IMR-90 (cell line): ENCODE measurements around the gene DBI. TPM values are rescaled to one million over a fixed set of nuclear protein-coding genes. Genes with fewer than 3 reads are reported as not detected.

ENCODE experiments used
- ATAC-seq: fragments of 200-7000 bp; cut with Tn5 transposase; 2 replicates; pipeline ENCODE4 v1.9.1; 2020; ENCODE audit warnings: low read depth, mild to moderate bottlenecking, moderate library complexity
- BruUV-seq: library from RNA; stranded (reverse); fragments of 400-500 nt; replicated peaks from 2 replicates; lab custom pipeline; 2021; lab: Mats Ljungman, UMichigan
- CTCF ChIA-PET: fragments of 300-600 bp; formaldehyde crosslinking; extraction: SDS; loops from one replicate; lab custom pipeline; 2021; ENCODE audit warnings: antibody characterized with exemption; lab: Yijun Ruan, JAX
- POLR2A ChIA-PET: fragments of 300-600 bp; sonication (Branson Sonifier 250); formaldehyde crosslinking; loops from one replicate; lab custom pipeline; 2022; ENCODE audit warnings: antibody characterized with exemption; ENCODE audit not compliant: unreplicated experiment; lab: Charles Lee
- DNase-seq: peaks from one replicate; pipeline ENCODE4 v3.0.0; 2013
- H2AFZ ChIP-seq: replicated peaks from 2 replicates; pipeline ENCODE3; 2013; ENCODE audit warnings: low read length, mild to moderate bottlenecking; ENCODE audit not compliant: poor library complexity
- H2AK5ac ChIP-seq: 2 replicates; pipeline ENCODE4 v1.6.1; 2013; ENCODE audit warnings: low read depth, low read length, inconsistent platforms
- H2AK9ac ChIP-seq: replicated peaks from 2 replicates; pipeline ENCODE3; 2013; ENCODE audit warnings: mild to moderate bottlenecking, low read depth, low read length, moderate library complexity; ENCODE audit not compliant: poor library complexity
- H2BK120ac ChIP-seq: 2 replicates; pipeline ENCODE4 v1.6.1; 2013; ENCODE audit warnings: low read depth, low read length, inconsistent platforms
- H2BK15ac ChIP-seq: 3 replicates; pipeline ENCODE4 v1.6.1; 2013; ENCODE audit warnings: low read depth, low read length, inconsistent platforms
- H2BK20ac ChIP-seq: 2 replicates; pipeline ENCODE4 v1.6.1; 2013; ENCODE audit warnings: low read depth, mild to moderate bottlenecking, inconsistent platforms, low read length, moderate library complexity
- H2BK5ac ChIP-seq: 2 replicates; pipeline ENCODE4 v1.6.1; 2013; ENCODE audit warnings: mild to moderate bottlenecking, low read depth, low read length, inconsistent platforms; ENCODE audit not compliant: poor library complexity, severe bottlenecking
- H3K14ac ChIP-seq: replicated peaks from 2 replicates; pipeline ENCODE4 v1.6.1; 2013; ENCODE audit warnings: low read depth, low read length, inconsistent platforms
- H3K18ac ChIP-seq: 2 replicates; pipeline ENCODE4 v1.6.1; 2013; ENCODE audit warnings: low read depth, low read length, control low read depth
- H3K23ac ChIP-seq: 2 replicates; pipeline ENCODE4 v1.6.1; 2013; ENCODE audit warnings: low read depth, low read length, inconsistent platforms
- H3K27ac ChIP-seq: 2 replicates; pipeline ENCODE4 v1.5.1; 2013; ENCODE audit warnings: mild to moderate bottlenecking, control low read depth, low read length; ENCODE audit not compliant: insufficient read depth
- H3K27me3 ChIP-seq: 2 replicates; pipeline ENCODE4 v1.6.1; 2013; ENCODE audit warnings: low read length; ENCODE audit not compliant: control insufficient read depth, insufficient read depth
- H3K36me3 ChIP-seq: 2 replicates; pipeline ENCODE4 v1.6.1; 2013; ENCODE audit warnings: low read length, mixed read lengths; ENCODE audit not compliant: control insufficient read depth, insufficient read depth
- H3K4ac ChIP-seq: 2 replicates; pipeline ENCODE4 v1.6.1; 2013; ENCODE audit warnings: low read depth, low read length, inconsistent platforms
- H3K4me1 ChIP-seq: 2 replicates; pipeline ENCODE4 v1.6.1; 2013; ENCODE audit warnings: low read length, mixed read lengths; ENCODE audit not compliant: control insufficient read depth, insufficient read depth
- H3K4me2 ChIP-seq: 2 replicates; pipeline ENCODE4 v1.6.1; 2013; ENCODE audit warnings: low read depth, mild to moderate bottlenecking, control low read depth, low read length, moderate library complexity
- H3K4me3 ChIP-seq: 2 replicates; pipeline ENCODE4 v1.5.1; 2013; ENCODE audit warnings: low read depth, mild to moderate bottlenecking, control low read depth, low read length, moderate library complexity; ENCODE audit not compliant: insufficient read depth
- H3K56ac ChIP-seq: 2 replicates; pipeline ENCODE4 v1.6.1; 2013; ENCODE audit warnings: low read length, inconsistent platforms; ENCODE audit not compliant: insufficient read depth; ENCODE audit errors: extremely low read depth
- H3K79me1 ChIP-seq, 2 experiments: 2 replicates each; pipeline ENCODE4 v1.6.1; 2013; ENCODE audit warnings: low read length in 2 of 2, inconsistent platforms in 1 of 2, low read depth in 1 of 2
- H3K9ac ChIP-seq: 2 replicates; pipeline ENCODE4 v1.6.1; 2013; ENCODE audit warnings: low read depth, low read length, control low read depth
- H3K9me1 ChIP-seq: 2 replicates; pipeline ENCODE4 v1.6.1; 2013; ENCODE audit warnings: low read length, inconsistent platforms; ENCODE audit not compliant: insufficient read depth
- H3K9me3 ChIP-seq: 2 replicates; pipeline ENCODE4 v1.6.1; 2013; ENCODE audit warnings: low read length; ENCODE audit not compliant: control insufficient read depth, insufficient read depth
- H4K20me1 ChIP-seq: 2 replicates; pipeline ENCODE4 v1.6.1; 2013; ENCODE audit warnings: low read length, inconsistent platforms; ENCODE audit not compliant: insufficient read depth
- H4K5ac ChIP-seq: 2 replicates; pipeline ENCODE4 v1.6.1; 2013; ENCODE audit warnings: mild to moderate bottlenecking, low read depth, low read length, control low read depth
- H4K8ac ChIP-seq, 2 experiments: 2 replicates each; pipeline ENCODE4 v1.6.1; 2013; ENCODE audit warnings: low read depth in 2 of 2, low read length in 2 of 2, control low read depth in 1 of 2, inconsistent platforms in 1 of 2
- H4K91ac ChIP-seq: 2 replicates; pipeline ENCODE4 v1.6.1; 2013; ENCODE audit warnings: low read depth, low read length, inconsistent platforms; ENCODE audit not compliant: insufficient read depth
- BHLHE40 ChIP-seq: fragments of 150-350 bp; IDR thresholded peaks from 2 replicates; pipeline ENCODE4 v1.6.1; 2016; ENCODE audit warnings: mild to moderate bottlenecking, low read depth, low read length
- CEBPB ChIP-seq: IDR thresholded peaks from 2 replicates; pipeline ENCODE4 v1.6.1; 2012; ENCODE audit warnings: low read depth, low read length, improper control_type of control experiment
- CHD1 ChIP-seq: IDR thresholded peaks from 2 replicates; pipeline ENCODE4 v1.6.1; 2012; ENCODE audit warnings: low read depth, low read length, improper control_type of control experiment
- ELK1 ChIP-seq: fragments of 150-350 bp; IDR thresholded peaks from 2 replicates; pipeline ENCODE4 v1.6.1; 2016; ENCODE audit warnings: low read depth, mild to moderate bottlenecking, low read length, moderate library complexity, borderline replicate concordance
- FOS ChIP-seq: fragments of 150-350 bp; IDR thresholded peaks from 2 replicates; pipeline ENCODE4 v1.6.1; 2016; ENCODE audit warnings: low read depth, low read length
- MAFK ChIP-seq: IDR thresholded peaks from 2 replicates; pipeline ENCODE4 v1.6.1; 2012; ENCODE audit warnings: low read depth, low read length, improper control_type of control experiment
- MAZ ChIP-seq: IDR thresholded peaks from 2 replicates; pipeline ENCODE4 v1.6.1; 2012; ENCODE audit warnings: low read depth, mild to moderate bottlenecking, low read length, improper control_type of control experiment, moderate library complexity, borderline replicate concordance
- MXI1 ChIP-seq: IDR thresholded peaks from 2 replicates; pipeline ENCODE4 v1.6.1; 2012; ENCODE audit warnings: low read depth, mild to moderate bottlenecking, low read length, moderate library complexity, borderline replicate concordance
- NFE2L2 ChIP-seq: fragments of 150-350 bp; IDR thresholded peaks from 2 replicates; pipeline ENCODE4 v1.6.1; 2016; ENCODE audit warnings: low read depth, mild to moderate bottlenecking, low read length
- POLR2A ChIP-seq: IDR thresholded peaks from 2 replicates; pipeline ENCODE4 v1.6.1; 2012; ENCODE audit warnings: mild to moderate bottlenecking, low read depth, low read length
- RAD21 ChIP-seq: IDR thresholded peaks from 2 replicates; pipeline ENCODE4 v1.6.1; 2012; ENCODE audit warnings: low read length, improper control_type of control experiment
- RCOR1 ChIP-seq: IDR thresholded peaks from 2 replicates; pipeline ENCODE4 v1.6.1; 2012; ENCODE audit warnings: mild to moderate bottlenecking, low read length, improper control_type of control experiment; ENCODE audit not compliant: insufficient replicate concordance
- RFX5 ChIP-seq: IDR thresholded peaks from 2 replicates; pipeline ENCODE4 v1.8.0; 2012; ENCODE audit warnings: low read depth, mild to moderate bottlenecking, low read length, moderate library complexity
- SMC3 ChIP-seq: fragments of 150-350 bp; IDR thresholded peaks from 2 replicates; pipeline ENCODE4 v1.6.1; 2016; ENCODE audit warnings: low read depth, mild to moderate bottlenecking, antibody characterized with exemption, low read length, moderate library complexity
- WGBS, 2 experiments: methylation state at CpG; one replicate each; pipeline versions ENCODE4 v1.1.5 to v1.1.7; 2013; ENCODE audit warnings: missing lambda C conversion rate in 2 of 2; ENCODE audit not compliant: insufficient read length in 1 of 2; ENCODE audit errors: extremely low coverage in 2 of 2; 5-methylcytosine and 5-hydroxymethylcytosine counted together
- dilution Hi-C: fragments of 300-500 bp; cut with HindIII; formaldehyde crosslinking; loops from one replicate; pipeline ENCODE4 v1.14.3; 2018; ENCODE audit warnings: low sequenced_read_pairs; ENCODE audit not compliant: unreplicated experiment
- in situ Hi-C: fragments of 300-500 bp; cut with MboI; formaldehyde crosslinking; loops from 3 replicates; pipeline ENCODE4 v1.14.3; 2019; ENCODE audit warnings: low sequenced_read_pairs, inconsistent platforms, mixed read lengths
- intact Hi-C: fragments of 100-400 bp; cut with micrococcal nuclease; formaldehyde crosslinking; loops from 2 replicates; pipeline ENCODE4 v1.10.0; 2022
- polyA plus RNA-seq, 3 experiments: library from polyadenylated mRNA; depleted of rRNA; stranded (reverse); fragments of >200 nt; gene quantifications; 2 replicates each; pipeline ENCODE4 v1.2.3, GENCODE V29; 2012; ENCODE audit warnings: low replicate concordance in 1 of 3
- total RNA-seq: library from RNA; depleted of rRNA; stranded (reverse); fragments of >200 nt; gene quantifications from 2 replicates; pipeline ENCODE4 v1.2.3, GENCODE V29; 2012
- TF ChIP-seq, protein P1 (sequence below): conservative IDR thresholded peaks from 2 replicates; pipeline ENCODE4 v1.5.1; 2012; ENCODE audit warnings: mild to moderate bottlenecking, low read depth, low read length, improper control_type of control experiment
- TF ChIP-seq, protein P2 (sequence below): fragments of 150-350 bp; IDR thresholded peaks from 2 replicates; pipeline ENCODE4 v1.6.1; 2017; ENCODE audit warnings: mild to moderate bottlenecking, antibody characterized with exemption, low read length, low read depth

The DBI gene
- total and polyA plus RNA-seq, 2 of the 4 experiments (the other 2 are of a cell fraction) = 42.5 to 278 TPM

DNA sequence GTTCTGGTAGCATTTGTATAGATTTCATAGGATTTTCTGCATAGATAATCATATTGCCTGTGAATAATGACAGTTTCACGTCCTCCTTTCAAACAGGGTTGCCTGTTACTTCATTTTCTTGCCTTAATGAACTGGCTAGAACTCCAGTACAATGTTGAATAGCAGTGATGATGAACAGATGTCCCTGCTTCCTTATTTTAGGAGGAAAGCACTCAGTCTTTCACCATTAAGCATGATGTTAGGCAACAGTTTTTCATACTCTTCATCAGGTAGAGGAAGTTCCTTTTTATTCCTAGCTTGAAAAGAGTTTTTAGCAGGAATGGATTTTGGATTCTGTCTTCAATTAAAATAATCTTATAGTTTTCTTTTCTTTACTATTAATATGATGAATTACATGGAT is 39.8 kb upstream of the DBI start:
- Histone ChIP-seq H3K27ac (no peak overlapping the region), H3K18ac (no peak overlapping the region), H3K14ac (no peak overlapping the region), H2AFZ (no peak overlapping the region), H4K5ac (no peak overlapping the region), H3K4me2 (no peak overlapping the region), H3K36me3 (no peaks in the 10 kb centered on the region), H3K9me1 (no peaks in the 10 kb centered on the region), H2AK5ac (no peak overlapping the region), H2BK120ac (no peak overlapping the region), H3K4me1 (no peaks in the 10 kb centered on the region), H3K9me3 (no peaks in the 10 kb centered on the region), H2BK15ac (no peak overlapping the region), H3K56ac (no peak overlapping the region), H4K91ac (no peak overlapping the region), H2AK9ac (no peak overlapping the region), H2BK5ac (no peak overlapping the region), H4K20me1 (no peaks in the 10 kb centered on the region), H3K79me1 (no peaks in the 10 kb centered on the region), H2BK20ac (no peak overlapping the region), H3K23ac (no peak overlapping the region), H4K8ac (no peak overlapping the region), H3K4ac (no peak overlapping the region), H3K9ac (no peak overlapping the region), H3K4me3 (no peak overlapping the region), H3K27me3 (no peaks in the 10 kb centered on the region)
- in situ Hi-C loops (no loop called here), dilution Hi-C loops (no loop called here), intact Hi-C loops (no loop called here)
- ChIA-PET CTCF (interaction anchor here (0.6 kb wide), 1 partner anchor 1754 kb away, joined by 3 read pairs; no protein-coding TSS in a partner anchor), POLR2A (no interaction called here)
- no TSS peak for BruUV-seq
- no peak for ATAC-seq
- WGBS, 2 experiments = no CpG with 5 or more reads among the region's 1 CpG
- no peak for TF ChIP-seq NFE2L2
- TF ChIP-seq POLR2A = no peak
- TF ChIP-seq MAZ = no peak
- TF ChIP-seq RCOR1 = no peak
- no peak for TF ChIP-seq ELK1
- no peak for TF ChIP-seq FOS
- no peak for TF ChIP-seq MAFK
- no peak for TF ChIP-seq CEBPB
- TF ChIP-seq RAD21 = no peak
- TF ChIP-seq BHLHE40 = no peak
- TF ChIP-seq RFX5 = no peak
- TF ChIP-seq, protein P1, sequence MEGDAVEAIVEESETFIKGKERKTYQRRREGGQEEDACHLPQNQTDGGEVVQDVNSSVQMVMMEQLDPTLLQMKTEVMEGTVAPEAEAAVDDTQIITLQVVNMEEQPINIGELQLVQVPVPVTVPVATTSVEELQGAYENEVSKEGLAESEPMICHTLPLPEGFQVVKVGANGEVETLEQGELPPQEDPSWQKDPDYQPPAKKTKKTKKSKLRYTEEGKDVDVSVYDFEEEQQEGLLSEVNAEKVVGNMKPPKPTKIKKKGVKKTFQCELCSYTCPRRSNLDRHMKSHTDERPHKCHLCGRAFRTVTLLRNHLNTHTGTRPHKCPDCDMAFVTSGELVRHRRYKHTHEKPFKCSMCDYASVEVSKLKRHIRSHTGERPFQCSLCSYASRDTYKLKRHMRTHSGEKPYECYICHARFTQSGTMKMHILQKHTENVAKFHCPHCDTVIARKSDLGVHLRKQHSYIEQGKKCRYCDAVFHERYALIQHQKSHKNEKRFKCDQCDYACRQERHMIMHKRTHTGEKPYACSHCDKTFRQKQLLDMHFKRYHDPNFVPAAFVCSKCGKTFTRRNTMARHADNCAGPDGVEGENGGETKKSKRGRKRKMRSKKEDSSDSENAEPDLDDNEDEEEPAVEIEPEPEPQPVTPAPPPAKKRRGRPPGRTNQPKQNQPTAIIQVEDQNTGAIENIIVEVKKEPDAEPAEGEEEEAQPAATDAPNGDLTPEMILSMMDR = no peak
- TF ChIP-seq CHD1 = no peak
- TF ChIP-seq, protein P2, sequence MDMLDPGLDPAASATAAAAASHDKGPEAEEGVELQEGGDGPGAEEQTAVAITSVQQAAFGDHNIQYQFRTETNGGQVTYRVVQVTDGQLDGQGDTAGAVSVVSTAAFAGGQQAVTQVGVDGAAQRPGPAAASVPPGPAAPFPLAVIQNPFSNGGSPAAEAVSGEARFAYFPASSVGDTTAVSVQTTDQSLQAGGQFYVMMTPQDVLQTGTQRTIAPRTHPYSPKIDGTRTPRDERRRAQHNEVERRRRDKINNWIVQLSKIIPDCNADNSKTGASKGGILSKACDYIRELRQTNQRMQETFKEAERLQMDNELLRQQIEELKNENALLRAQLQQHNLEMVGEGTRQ = no peak
- no peak for TF ChIP-seq SMC3
- no peak for TF ChIP-seq MXI1
- no peak for DNase-seq
